HUDEP-2 (cell line): Measurements from ENCODE around the gene TAAR1.
"Not testable (repeated sequence)": the region's sequence is repeated elsewhere in the genome, so short reads cannot be mapped to it uniquely, and the experiment has no call there.

ENCODE experiments used
- DNase-seq, 76 experiments: peaks; one replicate each; lab custom pipeline; 2025; ENCODE audit not compliant: unreplicated experiment in 76 of 76; lab: John Stamatoyannopoulos, UW

Gene TAAR1

GRCh38 chr6:132664309-132665034, 5.5 kb upstream of the TAAR1 start:
- no peak for DNase-seq

GRCh38 chr6:132663661-132664060, 4.7 kb upstream of the TAAR1 start:
- DNase-seq = no peak

GRCh38 chr6:132661906-132662305, 2.9 kb upstream of the TAAR1 start:
- no peak for DNase-seq

- no peak for DNase-seq
Observed at GRCh38 chr6:132651062-132651461, 7.9 kb downstream of the TAAR1 start.

- no peak for DNase-seq
Observed at GRCh38 chr6:132650429-132650828, 8.6 kb downstream of the TAAR1 start.

GRCh38 chr6:132648828-132649227, 10.2 kb downstream of the TAAR1 start:
- DNase-seq = no peak

- DNase-seq = no peak
Observed at GRCh38 chr6:132648356-132648755, 10.6 kb downstream of the TAAR1 start.

GRCh38 chr6:132643547-132643946, 15.4 kb downstream of the TAAR1 start:
- no peak for DNase-seq

GRCh38 chr6:132637135-132637534, 21.8 kb downstream of the TAAR1 start:
- not testable (repeated sequence) for DNase-seq

GRCh38 chr6:132635906-132636305, 23.1 kb downstream of the TAAR1 start:
- not testable (repeated sequence) for DNase-seq

GRCh38 chr6:132635288-132635687, 23.7 kb downstream of the TAAR1 start:
- DNase-seq = not testable (repeated sequence)

- no peak for DNase-seq
Observed at GRCh38 chr6:132634796-132635195, 24.2 kb downstream of the TAAR1 start.

GRCh38 chr6:132633362-132633761, 25.6 kb downstream of the TAAR1 start:
- no peak for DNase-seq

GRCh38 chr6:132624175-132624574, 34.8 kb downstream of the TAAR1 start, which contains the start of gene TAAR2:
Gene TAAR2 (minus strand): TSS chr6:132624275. CDS start chr6:132624275, 0 bp downstream.
- no peak for DNase-seq

GRCh38 chr6:132623106-132623845, 35.7 kb downstream of the TAAR1 start:
- DNase-seq = no peak

GRCh38 chr6:132616677-132617076, 42.3 kb downstream of the TAAR1 start:
- DNase-seq = no peak

- no peak for DNase-seq
Observed at GRCh38 chr6:132614554-132614953, 44.4 kb downstream of the TAAR1 start.

GRCh38 chr6:132612449-132613108, 46.4 kb downstream of the TAAR1 start:
- no peak for DNase-seq

- no peak for DNase-seq
Observed at GRCh38 chr6:132611616-132612015, 47.4 kb downstream of the TAAR1 start.

GRCh38 chr6:132607544-132608233, 51.3 kb downstream of the TAAR1 start:
- no peak for DNase-seq

GRCh38 chr6:132604635-132605152, 54.3 kb downstream of the TAAR1 start:
- DNase-seq = no peak
